PFSK-1 (cell line): Measurements from ENCODE around the gene CLASP2.

ENCODE experiments used
- FOXP2 ChIP-seq: optimal IDR thresholded peaks from 2 replicates; pipeline ENCODE3; 2011; ENCODE audit warnings: borderline replicate concordance, control low read depth, inconsistent platforms; ENCODE audit not compliant: insufficient read depth; ENCODE audit errors: extremely low read length, extremely low read depth
- POLR2AphosphoS5 ChIP-seq: IDR thresholded peaks from 2 replicates; pipeline ENCODE4 v1.6.1; 2012; ENCODE audit warnings: low read depth, mild to moderate bottlenecking, control low read depth, low read length, moderate library complexity
- SIN3A ChIP-seq: IDR thresholded peaks from 2 replicates; pipeline ENCODE4 v1.6.1; 2012; ENCODE audit warnings: mild to moderate bottlenecking, low read length, moderate library complexity, borderline replicate concordance; ENCODE audit not compliant: insufficient read depth
- TAF1 ChIP-seq: IDR thresholded peaks from 2 replicates; pipeline ENCODE4 v1.6.1; 2012; ENCODE audit warnings: low read length, control low read depth, borderline replicate concordance; ENCODE audit not compliant: insufficient read depth
- TF ChIP-seq, protein P1 (sequence below), 2 experiments: IDR thresholded peaks; 2 replicates each; pipeline versions ENCODE4 v1.6.1 to v1.8.0; 2011 to 2012; ENCODE audit warnings: low read depth in 2 of 2, low read length in 2 of 2, control low read depth in 1 of 2, inconsistent platforms in 1 of 2, mild to moderate bottlenecking in 1 of 2, moderate library complexity in 1 of 2; ENCODE audit not compliant: insufficient read depth in 1 of 2

The CLASP2 gene

DNA sequence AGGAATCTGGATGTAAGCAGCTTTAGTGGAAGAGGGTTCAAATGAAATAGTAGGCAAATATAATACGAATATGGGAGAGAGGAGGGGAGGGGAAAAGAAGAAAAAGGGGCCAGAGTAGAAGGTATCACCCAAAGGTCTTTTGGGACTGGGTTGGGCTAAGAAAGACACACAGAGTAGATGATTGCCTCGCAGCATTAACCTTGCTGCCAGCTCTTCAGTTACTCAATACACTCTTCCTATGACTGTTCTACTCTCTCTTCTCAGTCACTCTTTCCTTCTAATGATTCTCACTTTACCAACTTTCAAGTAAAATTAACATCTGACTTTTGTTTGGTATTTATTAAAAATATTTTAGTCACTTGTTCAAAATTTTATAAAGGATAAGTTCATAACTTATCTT, 52.8 kb downstream of the CLASP2 start:
- TF ChIP-seq, protein P1, sequence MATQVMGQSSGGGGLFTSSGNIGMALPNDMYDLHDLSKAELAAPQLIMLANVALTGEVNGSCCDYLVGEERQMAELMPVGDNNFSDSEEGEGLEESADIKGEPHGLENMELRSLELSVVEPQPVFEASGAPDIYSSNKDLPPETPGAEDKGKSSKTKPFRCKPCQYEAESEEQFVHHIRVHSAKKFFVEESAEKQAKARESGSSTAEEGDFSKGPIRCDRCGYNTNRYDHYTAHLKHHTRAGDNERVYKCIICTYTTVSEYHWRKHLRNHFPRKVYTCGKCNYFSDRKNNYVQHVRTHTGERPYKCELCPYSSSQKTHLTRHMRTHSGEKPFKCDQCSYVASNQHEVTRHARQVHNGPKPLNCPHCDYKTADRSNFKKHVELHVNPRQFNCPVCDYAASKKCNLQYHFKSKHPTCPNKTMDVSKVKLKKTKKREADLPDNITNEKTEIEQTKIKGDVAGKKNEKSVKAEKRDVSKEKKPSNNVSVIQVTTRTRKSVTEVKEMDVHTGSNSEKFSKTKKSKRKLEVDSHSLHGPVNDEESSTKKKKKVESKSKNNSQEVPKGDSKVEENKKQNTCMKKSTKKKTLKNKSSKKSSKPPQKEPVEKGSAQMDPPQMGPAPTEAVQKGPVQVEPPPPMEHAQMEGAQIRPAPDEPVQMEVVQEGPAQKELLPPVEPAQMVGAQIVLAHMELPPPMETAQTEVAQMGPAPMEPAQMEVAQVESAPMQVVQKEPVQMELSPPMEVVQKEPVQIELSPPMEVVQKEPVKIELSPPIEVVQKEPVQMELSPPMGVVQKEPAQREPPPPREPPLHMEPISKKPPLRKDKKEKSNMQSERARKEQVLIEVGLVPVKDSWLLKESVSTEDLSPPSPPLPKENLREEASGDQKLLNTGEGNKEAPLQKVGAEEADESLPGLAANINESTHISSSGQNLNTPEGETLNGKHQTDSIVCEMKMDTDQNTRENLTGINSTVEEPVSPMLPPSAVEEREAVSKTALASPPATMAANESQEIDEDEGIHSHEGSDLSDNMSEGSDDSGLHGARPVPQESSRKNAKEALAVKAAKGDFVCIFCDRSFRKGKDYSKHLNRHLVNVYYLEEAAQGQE (IDR thresholded peaks at IDR 0.05; ENCODE audit: insufficient read depth in 1 of 2, low read depth in 2 of 2, low read length in 2 of 2), result no peak
- TF ChIP-seq SIN3A, result no peak
- no peak for TF ChIP-seq TAF1
- no peak for TF ChIP-seq FOXP2
- no peak for TF ChIP-seq POLR2AphosphoS5

DNA sequence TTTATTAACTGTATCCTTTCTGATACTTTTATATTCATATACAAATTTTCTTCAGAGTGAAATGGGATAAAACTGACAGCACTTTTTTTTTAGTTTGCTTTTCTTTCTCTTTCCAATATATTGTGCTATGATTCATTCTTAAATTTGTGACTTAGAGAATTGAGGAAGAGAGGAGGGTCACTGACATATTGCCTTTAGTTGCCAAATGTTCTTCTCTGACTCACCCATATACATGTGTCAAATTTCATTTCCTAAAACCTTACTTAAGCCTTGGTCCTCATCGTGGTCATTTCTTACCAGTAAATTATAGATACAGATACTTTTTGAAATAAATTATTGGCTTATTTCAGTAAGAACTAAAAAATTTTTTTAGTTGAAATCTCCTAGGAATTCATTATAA, 53.9 kb downstream of the CLASP2 start:
- TF ChIP-seq TAF1 (no peak), POLR2AphosphoS5 (no peak), FOXP2 (no peak), SIN3A (no peak)
- TF ChIP-seq, protein P1 (IDR thresholded peaks at IDR 0.05; ENCODE audit: insufficient read depth in 1 of 2, low read depth in 2 of 2, low read length in 2 of 2), result no peak

DNA sequence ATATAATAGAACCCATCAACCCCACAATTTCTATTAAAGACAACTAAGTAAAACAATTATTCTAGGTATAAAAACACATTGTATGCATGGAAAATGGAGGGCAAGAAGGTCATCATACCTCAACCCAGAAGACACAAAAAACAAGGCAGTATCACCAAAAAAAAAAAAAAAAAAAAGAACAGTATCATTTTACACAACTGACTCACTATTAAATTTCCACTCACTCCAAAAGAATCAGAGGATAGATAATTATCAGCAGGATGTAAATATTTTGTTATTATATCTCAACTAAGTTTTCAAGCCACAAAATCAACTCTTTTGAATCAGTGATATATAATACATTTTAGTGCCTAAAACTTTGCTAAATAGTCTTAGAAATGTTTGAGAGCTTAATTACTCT, 55.0 kb downstream of the CLASP2 start:
- TF ChIP-seq, protein P1 (IDR thresholded peaks at IDR 0.05; ENCODE audit: insufficient read depth in 1 of 2, low read depth in 2 of 2, low read length in 2 of 2), result no peak
- TF ChIP-seq POLR2AphosphoS5 (no peak), TAF1 (no peak), SIN3A (no peak), FOXP2 (no peak)

GRCh38 chr3:33659856-33660434, 58.1 kb downstream of the CLASP2 start:
- TF ChIP-seq SIN3A, result no peak
- TF ChIP-seq FOXP2, result no peak
- TF ChIP-seq, protein P1 (IDR thresholded peaks at IDR 0.05; ENCODE audit: insufficient read depth in 1 of 2, low read depth in 2 of 2, low read length in 2 of 2), result no peak
- TF ChIP-seq TAF1, result no peak
- no peak for TF ChIP-seq POLR2AphosphoS5
